NCI-H460 (cell line): Measurements from ENCODE around the gene OCA2. TPM values are rescaled to one million over a fixed set of nuclear protein-coding genes. Genes with fewer than 3 reads are reported as not detected.

Experiments used
- DNase-seq: peaks from one replicate; pipeline ENCODE4 v3.0.0-alpha.2; 2016; ENCODE audit warnings: low read depth; ENCODE audit errors: extremely low read depth
- total RNA-seq: library from RNA; depleted of rRNA; stranded (reverse); fragments of >200 nt; shearing (Covaris generic); gene quantifications from 2 replicates; pipeline ENCODE4 v1.2.3, GENCODE V29; 2014

Gene OCA2
- total RNA-seq, 1 experiment from 2014 or later: 0.40 TPM

DNA sequence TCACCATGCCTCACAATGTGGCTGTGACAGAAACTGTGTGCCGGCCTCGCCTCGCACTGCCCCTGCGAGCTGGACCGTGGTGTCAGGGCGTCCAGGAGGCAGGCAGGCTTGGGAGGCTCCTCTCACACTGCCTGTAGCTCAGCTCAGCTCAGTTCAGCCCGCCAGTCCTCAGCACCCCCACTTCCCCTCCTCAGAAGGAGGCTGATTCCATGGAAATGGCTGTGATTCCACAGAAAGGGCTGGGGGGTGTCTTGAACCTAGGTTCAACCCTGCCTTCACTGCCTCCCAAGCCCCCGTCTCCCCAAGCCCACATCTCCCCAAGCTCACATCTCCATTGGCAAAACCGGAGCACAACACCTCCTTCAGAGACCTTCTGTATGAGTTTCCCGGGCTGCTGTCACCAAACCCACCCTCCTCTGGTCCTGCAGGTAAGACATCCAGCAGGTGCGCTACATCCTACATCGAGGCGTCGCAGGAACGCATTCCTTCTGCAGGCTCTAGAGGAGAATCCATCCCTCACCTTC is 94.0 kb downstream of the OCA2 start:
- no peak for DNase-seq

DNA sequence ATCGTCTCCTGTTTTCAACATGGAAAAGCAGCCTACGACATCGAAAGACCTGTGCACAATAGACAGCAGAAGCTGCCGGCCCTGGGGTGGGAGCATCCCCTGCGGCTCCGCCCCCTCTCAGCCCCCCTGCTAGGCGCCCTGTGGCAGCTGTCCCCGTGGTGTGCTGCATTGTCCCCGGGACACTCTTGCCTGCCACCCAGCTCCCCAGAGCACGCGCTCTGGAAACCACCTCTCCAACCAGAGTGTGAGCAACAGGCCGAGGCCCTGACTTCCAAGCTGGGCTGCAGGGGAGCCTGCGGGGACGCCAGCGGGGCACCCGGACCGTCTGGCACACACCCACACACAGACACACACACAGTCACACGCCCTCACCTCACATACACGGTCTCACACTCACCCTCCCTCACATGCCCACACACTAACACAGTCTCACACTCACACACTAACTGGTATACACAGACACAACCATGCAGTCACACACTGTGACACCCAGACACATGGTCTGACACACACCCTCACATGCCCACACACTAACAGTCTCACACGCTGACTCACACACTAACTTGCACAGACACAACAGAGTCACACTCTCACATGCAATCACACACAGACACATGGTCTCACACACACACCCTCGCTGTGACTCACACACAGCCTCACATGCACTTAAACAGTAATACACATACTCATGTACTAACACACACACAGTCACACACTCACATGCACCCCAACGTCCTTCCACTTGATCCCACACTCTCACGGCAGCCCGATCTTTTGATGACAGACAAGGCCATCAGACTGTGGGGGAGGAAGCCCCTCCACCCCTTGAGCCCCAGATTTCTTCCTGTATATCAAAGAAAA is 94.7 kb downstream of the OCA2 start:
- no peak for DNase-seq

DNA sequence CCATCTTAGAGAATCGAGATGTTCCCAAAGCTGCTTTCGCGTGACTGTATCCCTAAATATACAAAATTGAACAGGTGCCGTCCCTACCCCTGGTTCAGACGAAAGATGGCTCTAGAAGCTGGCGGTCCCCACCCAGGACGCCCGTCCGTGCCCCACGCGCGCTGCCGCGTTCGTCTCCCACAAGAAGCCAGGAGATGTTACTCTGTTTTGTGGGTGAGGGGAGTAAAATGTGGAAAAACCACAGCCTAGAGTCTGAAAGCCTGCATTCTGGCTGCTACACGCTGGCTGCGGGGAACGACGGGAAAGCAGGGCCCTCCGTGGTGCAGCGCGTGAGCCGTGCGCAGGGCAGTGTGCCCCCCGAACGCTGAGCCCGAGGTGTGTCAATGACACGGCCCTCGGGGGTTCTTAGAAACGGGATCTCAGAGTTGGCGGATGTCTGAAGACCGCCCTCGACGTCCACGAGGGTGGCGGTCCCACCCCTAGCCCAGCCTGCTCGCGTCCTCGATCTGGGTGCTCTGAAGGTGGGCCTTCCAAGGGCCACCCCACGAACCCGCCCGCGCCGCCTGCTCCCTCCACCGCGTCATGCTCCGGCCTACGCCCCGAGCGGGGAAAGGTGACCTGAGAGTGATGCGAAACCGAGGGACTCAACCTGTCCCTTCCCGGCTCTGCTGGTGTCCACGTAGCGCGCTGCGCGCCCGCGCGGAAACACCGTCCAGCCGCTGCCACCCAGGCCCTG is 95.6 kb downstream of the OCA2 start:
- no peak for DNase-seq

DNA sequence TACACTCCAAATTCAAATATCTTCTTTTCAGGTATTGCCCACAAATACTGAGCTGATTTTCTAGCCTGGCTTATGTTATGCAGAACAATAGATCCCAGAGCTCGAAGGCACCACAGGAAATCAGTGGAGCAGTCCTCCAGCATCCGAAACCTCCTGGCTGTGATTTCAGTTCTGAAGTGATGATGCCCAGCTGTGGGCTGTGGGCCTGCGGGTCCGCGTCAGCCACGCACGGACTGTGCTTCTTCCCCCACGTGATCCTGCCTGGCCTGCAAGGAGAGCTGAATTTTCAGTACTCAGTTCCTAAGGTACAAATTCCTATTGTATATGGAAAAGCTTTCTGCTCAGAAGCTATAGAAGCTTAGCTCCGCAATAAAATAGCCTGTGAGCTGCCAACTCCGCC is 96.2 kb downstream of the OCA2 start:
- DNase-seq: no peak

DNA sequence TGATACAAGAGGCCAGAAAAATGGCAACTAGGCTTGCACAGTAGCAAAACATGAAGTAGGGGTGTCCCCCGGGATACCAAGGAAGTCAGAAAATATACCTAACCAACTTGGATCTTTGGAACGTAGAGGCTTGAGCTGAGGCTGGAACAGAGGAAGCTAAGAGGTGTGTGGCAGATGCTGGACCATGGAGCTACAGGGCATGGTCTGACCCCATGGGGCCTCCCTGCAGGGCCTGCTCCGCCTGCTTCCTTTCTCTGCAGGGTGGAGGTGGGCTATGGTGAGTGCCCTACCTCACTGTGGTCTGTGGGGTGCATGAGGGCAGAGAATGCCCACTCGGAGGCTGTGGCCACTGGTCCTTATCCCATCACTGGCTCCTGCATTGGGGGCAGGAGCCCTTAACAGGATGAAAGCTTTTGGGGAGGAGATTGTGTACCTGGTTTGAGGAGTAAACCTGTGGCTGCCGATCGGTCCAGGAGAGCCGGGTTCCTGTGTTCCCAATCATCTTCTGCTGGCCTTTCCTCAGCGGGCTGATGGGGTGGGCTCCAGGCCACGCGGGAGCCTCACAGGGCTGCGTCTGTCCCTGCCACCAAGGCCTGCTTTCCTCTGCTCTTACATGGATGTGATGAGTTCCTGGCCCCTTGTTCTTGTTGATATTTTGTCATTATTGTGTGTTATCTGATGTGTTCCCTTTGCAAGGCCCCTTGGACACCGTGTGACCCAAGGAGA is 96.8 kb downstream of the OCA2 start:
- no peak for DNase-seq

DNA sequence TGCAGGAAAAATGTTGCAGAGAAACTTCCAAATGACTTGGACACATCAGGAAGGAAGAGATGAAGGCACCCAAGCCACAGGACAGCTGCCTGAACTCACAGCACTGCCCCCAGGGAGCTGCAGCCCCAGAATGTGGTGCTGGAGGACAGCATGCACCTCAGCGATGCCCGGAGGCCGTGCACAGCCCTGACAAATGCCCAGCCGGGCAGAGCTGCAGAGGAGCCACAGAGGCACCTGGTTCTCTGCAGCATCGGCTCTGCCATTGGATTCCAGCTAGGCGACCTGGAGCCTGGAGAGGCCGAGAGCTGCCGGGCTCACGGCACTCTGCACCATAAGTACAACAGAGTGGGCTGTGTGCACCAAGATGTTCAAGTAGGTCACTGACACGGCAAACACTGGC is 97.5 kb downstream of the OCA2 start:
- DNase-seq: no peak

DNA sequence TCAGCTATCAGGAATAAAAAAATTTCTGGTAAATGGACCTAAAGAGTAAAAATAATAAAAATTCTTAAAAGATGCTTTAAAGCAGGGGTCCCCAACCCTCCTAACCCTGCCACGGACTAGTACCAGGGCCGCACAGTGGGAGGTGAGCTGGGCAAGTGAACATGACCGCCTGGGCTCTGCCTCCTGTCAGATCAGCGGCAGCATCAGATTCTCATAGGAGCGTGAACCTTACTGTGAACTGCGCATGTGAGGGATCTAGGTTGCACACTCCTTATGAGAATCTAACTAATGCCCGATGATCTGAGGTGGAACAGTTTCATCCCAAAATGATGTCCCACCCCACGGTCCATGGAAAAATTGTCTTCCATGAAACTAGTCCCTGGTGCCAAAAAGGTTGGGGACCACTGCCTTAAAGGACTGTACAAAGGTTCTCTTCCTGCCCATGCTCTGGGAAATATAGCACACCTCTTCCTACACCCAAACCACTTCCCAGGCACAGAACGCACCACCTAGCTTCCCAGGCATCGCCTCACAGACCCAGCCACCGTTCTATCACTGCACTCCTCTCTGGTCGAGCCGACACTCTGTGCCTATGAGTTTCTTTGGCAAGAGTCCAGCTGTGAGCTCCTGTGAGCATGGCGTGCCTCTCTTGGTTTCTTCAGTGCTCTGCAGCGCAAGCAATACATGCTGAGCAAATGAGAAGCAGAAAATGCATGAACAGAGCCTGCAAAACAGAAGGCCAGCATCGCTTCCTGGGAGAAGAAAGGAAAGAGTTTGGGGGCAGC is 104.9 kb downstream of the OCA2 start:
- DNase-seq: no peak

DNA sequence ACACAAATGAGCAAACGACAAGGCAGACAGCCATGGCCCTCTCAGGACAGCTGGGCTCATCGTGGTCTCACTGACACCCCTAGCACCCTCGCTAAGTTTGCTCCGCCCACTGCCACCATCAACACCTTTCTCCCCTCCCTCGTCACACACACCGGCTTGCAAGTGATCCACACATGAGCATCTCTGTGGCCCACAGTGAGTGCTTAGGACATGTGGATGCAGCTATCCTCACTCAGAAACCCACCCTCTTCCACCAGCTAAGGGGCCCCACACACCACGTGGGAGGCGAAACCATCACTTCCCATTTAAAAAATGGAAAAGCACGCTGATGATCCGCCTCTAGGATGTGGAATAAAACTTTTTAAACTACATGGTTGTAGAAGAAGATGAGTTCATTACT is 105.6 kb downstream of the OCA2 start:
- no peak for DNase-seq

DNA sequence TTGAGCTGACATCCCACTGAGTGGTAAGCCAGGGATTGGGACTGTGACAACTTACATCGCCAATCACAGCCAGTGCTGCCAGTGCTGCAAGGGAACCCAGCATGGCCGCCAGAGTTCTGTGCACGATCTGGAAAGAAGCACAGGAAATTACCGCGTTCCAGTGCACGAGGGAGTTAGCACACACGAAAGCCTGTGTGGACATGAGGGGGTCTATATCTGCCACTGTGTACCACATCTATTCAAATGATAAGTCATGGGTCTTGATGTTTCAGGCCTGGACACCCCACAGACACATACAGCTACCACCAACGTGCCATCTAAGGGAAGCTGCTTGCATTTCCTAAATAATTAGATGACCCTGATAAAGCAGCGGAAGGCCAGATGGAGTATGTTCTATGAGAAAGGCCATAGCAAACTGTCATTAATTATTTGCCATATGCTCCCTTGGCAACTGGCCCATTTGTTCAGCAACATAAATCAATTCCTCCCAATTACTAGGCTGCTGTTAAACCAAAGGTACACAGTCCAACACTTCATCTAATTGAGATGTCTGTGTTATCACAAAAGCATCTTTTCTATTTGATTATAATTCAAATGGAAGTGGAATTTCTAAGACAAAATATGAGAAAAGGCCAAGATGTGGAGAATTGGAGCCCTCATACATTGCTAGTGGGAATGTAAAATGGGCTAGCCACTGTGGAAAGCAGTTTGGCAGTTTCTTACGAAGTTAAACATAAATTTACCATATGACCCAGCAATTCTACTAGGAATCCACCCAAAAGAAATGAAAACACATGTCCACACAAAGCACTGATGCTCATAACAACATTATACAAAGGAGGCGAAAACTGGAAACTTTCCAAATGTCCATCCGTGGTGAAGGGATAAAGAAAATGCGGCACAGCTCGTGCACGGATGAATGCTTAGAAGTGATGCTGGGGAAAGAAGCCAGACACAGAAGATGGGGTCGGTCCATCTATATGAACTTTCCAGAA is 108.3 kb downstream of the OCA2 start:
- no peak for DNase-seq

DNA sequence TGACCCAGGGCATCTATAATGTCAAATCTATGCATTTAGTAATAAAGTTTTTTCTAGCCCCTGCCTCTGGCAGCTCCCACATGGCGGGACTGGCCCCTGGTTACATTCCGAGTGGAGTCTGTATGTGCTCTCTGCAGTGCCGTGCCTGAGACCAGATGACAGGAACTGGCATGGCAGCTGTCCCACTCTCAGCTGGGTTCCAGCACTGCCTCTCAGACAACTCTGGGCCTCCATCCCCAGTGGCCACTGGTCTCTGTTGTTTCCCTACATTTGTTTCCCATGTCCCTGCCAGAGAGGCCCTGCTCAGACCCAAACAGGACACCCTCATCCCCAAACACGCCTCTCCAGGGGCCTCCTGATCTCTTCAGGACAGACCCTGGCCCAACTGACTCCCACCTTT is 109.3 kb downstream of the OCA2 start:
- no peak for DNase-seq

DNA sequence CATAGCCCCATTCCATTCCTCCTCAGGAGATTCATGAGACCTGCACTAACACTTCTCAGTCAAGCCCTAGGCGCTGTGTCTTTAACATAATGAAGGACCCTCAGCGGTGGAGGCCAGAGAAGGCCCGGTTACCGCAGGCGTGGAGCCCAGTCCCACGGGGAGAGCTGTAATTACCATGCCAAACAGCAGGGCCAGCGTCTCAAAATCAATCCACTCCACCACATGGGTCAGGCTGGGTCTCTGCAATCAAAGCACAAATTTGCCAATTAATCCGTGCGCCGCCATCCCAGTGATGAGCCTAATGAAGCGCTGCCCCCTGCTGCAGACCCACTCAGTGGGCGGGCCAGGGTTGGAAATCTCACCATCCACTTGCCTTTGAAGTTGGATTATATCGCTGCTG is 109.7 kb downstream of the OCA2 start:
- DNase-seq: no peak

DNA sequence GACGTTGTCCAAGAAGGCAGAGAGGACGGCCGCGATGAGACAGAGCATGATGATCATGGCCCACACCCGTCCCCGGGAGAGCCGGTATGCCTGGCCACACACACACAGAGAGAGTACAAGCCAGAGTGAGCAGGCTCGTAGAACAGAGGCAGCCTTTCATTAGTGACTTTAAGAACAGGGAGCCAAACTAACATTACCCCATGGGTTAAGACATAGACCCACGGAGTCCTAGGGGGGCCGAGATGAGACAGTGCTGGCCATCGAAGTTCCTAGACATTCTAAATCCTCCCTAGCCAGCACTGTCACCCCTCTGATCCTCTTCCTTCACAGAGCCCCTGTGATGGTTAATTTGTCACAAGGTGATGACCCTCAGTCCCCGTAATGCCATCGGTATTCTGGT is 114.0 kb downstream of the OCA2 start:
- DNase-seq: no peak

DNA sequence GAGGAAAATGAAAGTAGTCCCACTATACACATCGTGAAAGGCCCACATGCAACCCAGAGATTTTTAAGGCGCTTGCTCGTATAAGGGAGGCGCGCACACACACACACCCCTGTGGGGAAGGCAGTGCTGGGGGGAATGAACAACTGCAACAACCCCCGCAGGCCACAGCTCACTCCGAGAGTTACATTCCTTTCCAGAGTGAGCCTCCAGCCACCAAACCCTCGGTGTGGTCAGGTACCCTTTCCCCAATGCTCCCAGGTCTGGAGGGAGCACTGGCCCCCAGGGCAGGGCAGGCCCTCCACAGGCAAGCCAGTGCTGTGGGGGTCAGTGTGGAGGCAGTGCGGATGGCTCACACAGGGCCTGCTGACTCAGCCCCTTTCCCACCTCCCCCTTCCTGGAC is 115.6 kb downstream of the OCA2 start:
- no peak for DNase-seq

DNA sequence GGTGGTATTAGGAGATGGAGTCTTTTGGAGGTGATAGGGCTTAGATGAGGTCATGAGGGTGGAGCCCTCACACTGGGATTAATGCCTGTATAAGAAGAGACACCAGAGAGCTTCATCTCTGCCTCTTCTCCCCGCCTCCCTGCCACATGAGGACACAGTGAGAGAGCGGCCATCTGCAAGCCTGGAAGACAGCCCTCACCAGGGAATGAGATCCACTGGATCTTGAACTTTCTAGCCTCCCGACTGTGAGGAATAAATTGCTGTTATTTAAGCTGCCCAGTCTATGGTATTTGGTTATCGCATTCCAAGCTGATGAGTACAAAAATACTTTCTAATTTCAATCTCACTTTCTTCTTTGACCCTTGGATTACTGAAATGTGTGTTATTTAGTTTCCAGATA is 121.4 kb downstream of the OCA2 start:
- DNase-seq: no peak

DNA sequence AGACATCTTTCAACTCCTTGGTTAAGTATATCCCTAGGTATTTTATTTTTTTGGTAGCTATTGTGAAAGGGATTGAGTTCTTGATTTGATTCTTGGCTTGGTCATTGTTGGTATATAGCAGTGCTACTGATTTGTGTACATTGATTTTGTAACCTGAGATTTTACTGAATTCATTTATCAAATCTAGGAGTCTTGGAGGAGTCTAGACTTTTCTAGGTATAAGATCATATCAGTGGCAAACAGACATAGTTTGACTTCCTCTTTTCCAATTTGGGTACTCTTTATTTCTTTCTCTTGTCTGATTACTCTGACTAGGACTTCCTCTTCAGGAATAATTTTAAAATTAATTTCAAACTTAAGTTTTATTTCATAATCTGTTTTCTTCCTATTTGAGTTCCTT is 125.2 kb downstream of the OCA2 start:
- DNase-seq: no peak

DNA sequence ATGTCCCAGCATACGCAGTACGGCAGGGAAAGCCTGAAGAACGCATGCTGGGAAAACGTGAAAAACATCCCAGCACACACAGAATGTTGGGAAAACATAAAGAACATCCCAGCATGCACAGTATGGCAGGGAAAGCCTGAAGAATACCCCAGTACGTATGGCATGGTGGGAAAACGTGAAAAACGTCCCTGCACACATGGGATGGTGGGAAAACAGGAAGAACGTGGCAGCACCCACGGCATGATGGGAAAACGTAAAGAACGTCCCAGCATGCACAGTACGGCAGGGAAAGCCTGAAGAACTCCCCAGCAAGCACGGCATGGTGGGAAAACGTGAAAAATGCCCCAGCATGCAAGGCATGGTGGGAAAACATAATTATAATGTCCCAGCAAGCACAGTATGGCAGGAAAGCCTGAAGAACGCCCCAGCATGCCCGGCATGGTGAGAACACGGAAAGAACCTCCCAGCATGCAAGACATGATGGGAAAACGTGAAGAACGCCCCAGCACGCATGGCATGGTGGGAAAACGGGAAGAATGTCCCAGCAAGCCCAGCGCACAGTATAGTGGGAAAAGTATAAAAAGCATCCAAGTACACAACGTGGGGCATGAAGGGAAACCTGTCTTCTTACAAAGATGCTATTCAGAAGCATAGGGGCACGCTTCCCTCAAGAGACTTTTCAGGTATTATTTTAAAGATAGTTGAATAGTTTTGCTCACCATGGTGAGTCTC is 128.3 kb downstream of the OCA2 start:
- DNase-seq: no peak

DNA sequence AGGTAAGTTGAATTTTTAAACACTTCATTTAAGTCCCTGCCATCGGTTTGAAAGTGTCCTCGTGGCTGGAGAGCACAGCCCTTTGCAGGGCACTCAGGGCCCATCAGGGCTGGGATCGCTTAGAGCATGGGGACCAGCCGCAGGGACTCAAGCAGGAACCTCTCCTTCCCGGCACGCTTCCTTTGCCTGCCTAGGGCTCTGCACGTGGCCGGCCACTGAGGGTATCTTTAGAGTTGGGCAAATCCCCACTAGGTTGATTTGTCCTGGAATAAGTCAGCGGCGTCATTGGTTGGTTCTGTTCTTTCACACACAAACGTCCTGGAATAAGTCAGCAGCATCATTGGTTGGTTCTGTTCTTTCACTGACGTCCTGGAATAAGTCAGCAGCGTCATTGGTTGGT is 131.6 kb downstream of the OCA2 start:
- no peak for DNase-seq

DNA sequence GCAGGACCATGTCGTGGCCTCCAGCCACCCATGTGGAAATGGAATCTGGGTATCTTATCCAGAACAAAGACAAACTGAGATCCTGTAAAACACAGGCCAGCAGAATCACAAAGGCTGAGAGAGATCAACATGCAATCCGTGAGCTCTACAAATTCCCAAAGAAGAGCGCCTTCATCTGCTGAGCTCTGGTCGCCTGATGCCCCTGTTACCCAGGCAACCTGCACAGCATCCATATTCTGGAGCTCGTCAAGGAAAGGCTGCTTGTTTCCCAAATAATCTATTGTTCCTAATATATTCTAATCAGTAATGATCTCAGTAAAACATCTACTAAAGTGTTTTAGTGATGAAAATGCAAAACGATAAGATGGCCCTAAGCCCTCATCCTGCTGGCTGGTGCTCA is 133.6 kb downstream of the OCA2 start:
- DNase-seq: no peak

DNA sequence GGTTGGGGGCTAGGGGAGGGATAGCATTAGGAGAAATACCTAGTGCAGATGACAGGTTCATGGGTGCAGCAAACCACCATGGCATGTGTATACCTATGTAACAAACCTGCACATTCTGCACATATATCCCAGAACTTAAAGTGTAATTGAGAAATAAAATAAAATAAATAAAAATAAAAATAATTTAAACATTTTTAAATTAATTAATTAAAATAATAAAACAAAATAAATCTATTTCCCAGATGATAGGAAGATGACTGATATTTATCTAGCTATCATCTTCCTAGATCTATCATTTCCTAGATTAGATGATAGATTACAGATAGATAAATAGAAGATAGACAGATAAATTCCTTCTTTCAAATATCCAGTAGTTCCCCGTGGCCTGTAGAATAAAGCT is 137.3 kb downstream of the OCA2 start:
- no peak for DNase-seq
